Naive thymus-derived CD4-positive, alpha-beta T cell (primary cell): Measurements from ENCODE around the gene ALOX15. TPM values are rescaled to one million over a fixed set of nuclear protein-coding genes. Genes with fewer than 3 reads are reported as not detected.

ENCODE experiments used
- ATAC-seq: fragments of 150-1000 bp; cut with Tn5 transposase; 2 replicates; pipeline ENCODE4 v1.10.0; 2021; ENCODE audit warnings: mild to moderate bottlenecking, moderate library complexity
- CTCF ChIA-PET: fragments of 350-600 bp; sonication (Branson Sonifier 250); formaldehyde crosslinking; loops from one replicate; lab custom pipeline; 2021; ENCODE audit warnings: antibody characterized with exemption; lab: Charles Lee
- POLR2A ChIA-PET: fragments of 350-600 bp; sonication (Branson Sonifier 250); formaldehyde crosslinking; loops from one replicate; lab custom pipeline; 2021; ENCODE audit warnings: antibody characterized with exemption, inconsistent platforms; lab: Charles Lee
- DNase-seq, 9 donors: peaks; one replicate each; pipeline versions ENCODE4 v3.0.0 to v3.0.0-alpha.2; 2020 to 2022; ENCODE audit warnings: mixed read lengths in 1 of 9
- H3K27ac ChIP-seq: one replicate; pipeline ENCODE4 v1.7.0; 2013; ENCODE audit warnings: mild to moderate bottlenecking, low read depth, low read length, moderate library complexity
- H3K27me3 ChIP-seq, 2 donors: one replicate each; pipeline ENCODE4 v1.7.0; 2013; ENCODE audit warnings: low read length in 2 of 2, mild to moderate bottlenecking in 2 of 2, moderate library complexity in 2 of 2; ENCODE audit not compliant: control insufficient read depth in 2 of 2, insufficient read depth in 2 of 2
- H3K36me3 ChIP-seq, 3 experiments: 1 replicate in 2 of 3; 2 replicates in 1 of 3; pipeline ENCODE4 v1.7.0; 2013; ENCODE audit warnings: low read length in 3 of 3, mild to moderate bottlenecking in 3 of 3, moderate library complexity in 1 of 3; ENCODE audit not compliant: insufficient read depth in 3 of 3, control insufficient read depth in 2 of 3
- H3K4me1 ChIP-seq, 2 donors: one replicate each; pipeline ENCODE4 v1.7.0; 2013; ENCODE audit warnings: low read length in 2 of 2, mild to moderate bottlenecking in 2 of 2, moderate library complexity in 1 of 2; ENCODE audit not compliant: control insufficient read depth in 2 of 2, insufficient read depth in 2 of 2
- H3K4me3 ChIP-seq: 2 replicates; pipeline ENCODE4 v1.7.0; 2013; ENCODE audit warnings: mild to moderate bottlenecking, low read length
- H3K9me3 ChIP-seq, 3 experiments: 1 replicate in 2 of 3; 2 replicates in 1 of 3; pipeline ENCODE4 v1.7.0; 2013; ENCODE audit warnings: low read length in 3 of 3; ENCODE audit not compliant: control insufficient read depth in 2 of 3
- H3K27ac Mint-ChIP-seq, 9 donors: one replicate each; pipeline ENCODE4 v1.8.0; 2020 to 2022; ENCODE audit warnings: mixed read lengths in 9 of 9, mild to moderate bottlenecking in 8 of 9, moderate library complexity in 5 of 9, inconsistent platforms in 2 of 9
- H3K27me3 Mint-ChIP-seq, 5 donors: one replicate each; pipeline ENCODE4 v1.8.0; 2021 to 2022; ENCODE audit warnings: mixed read lengths in 5 of 5, mild to moderate bottlenecking in 1 of 5
- H3K36me3 Mint-ChIP-seq, 5 donors: one replicate each; pipeline ENCODE4 v1.8.0; 2020 to 2022; ENCODE audit warnings: mixed read lengths in 5 of 5, mild to moderate bottlenecking in 3 of 5, inconsistent platforms in 1 of 5
- H3K4me1 Mint-ChIP-seq, 7 donors: one replicate each; pipeline ENCODE4 v1.8.0; 2020 to 2022; ENCODE audit warnings: mixed read lengths in 7 of 7, mild to moderate bottlenecking in 3 of 7, inconsistent platforms in 1 of 7
- H3K4me3 Mint-ChIP-seq, 10 donors: one replicate each; pipeline ENCODE4 v1.8.0; 2020 to 2022; ENCODE audit warnings: mild to moderate bottlenecking in 10 of 10, mixed read lengths in 10 of 10, moderate library complexity in 6 of 10, inconsistent platforms in 2 of 10
- H3K9me3 Mint-ChIP-seq, 11 donors: one replicate each; pipeline ENCODE4 v1.8.0; 2020 to 2022; ENCODE audit warnings: mixed read lengths in 11 of 11, mild to moderate bottlenecking in 4 of 11, inconsistent platforms in 1 of 11, moderate library complexity in 1 of 11
- intact Hi-C, 2 donors: fragments of 100-400 bp; cut with micrococcal nuclease; formaldehyde crosslinking; loops; one replicate each; pipeline ENCODE4 v1.15.1; 2023
- polyA plus RNA-seq, 2 donors: library from polyadenylated mRNA; unstranded; fragments of 300-500 nt; fragmentation: Illumina TruSeq; gene quantifications; one replicate each; pipeline ENCODE4 v1.2.3, GENCODE V29; 2021
- total RNA-seq, 6 experiments: library from RNA in 5 of 6; stranded (reverse) in 5 of 6; gene quantifications; 1 replicate in 5 of 6; 2 replicates in 1 of 6; pipeline ENCODE4 v1.2.3 and lab custom pipeline; 2021 to 2026

Gene ALOX15
- total and polyA plus RNA-seq, 7 experiments from 2014 or later, result 0.44 to 0.60 (median 0.50) TPM; not detected in 4

- ChIA-PET CTCF (interaction anchor here (0.7 kb wide), 1 partner anchor 29 kb away, joined by 3 read pairs; no protein-coding TSS in a partner anchor), POLR2A (no interaction called here)
- intact Hi-C loops, result no loop called here
- Mint-ChIP-seq H3K36me3 (no peaks in the 10 kb centered on the region), H3K27ac (no peak overlapping the region), H3K4me3 (peak overlapping the region in 3 of 10 donors; percentile 27 to 33 (median 29)), H3K9me3 (peaks cover 0 to 1% (median 0%) of the 10 kb centered on the region in 11 donors), H3K4me1 (peaks cover 0 to 5% (median 4%) of the 10 kb centered on the region in 7 donors), H3K27me3 (peaks cover 0 to 14% (median 2%) of the 10 kb centered on the region in 5 donors)
- no peaks in the 10 kb centered on the region for H3K9me3 ChIP-seq
- DNase-seq, result peak in 6 of 9 donors; percentile 13 to 38 (median 24)
- H3K27me3 ChIP-seq, result no peaks in the 10 kb centered on the region
- no peak overlapping the region for H3K4me3 ChIP-seq
- no peaks in the 10 kb centered on the region for H3K36me3 ChIP-seq
- no peak overlapping the region for H3K27ac ChIP-seq
- no peaks in the 10 kb centered on the region for H3K4me1 ChIP-seq
- peak; percentile 68 for ATAC-seq
Measured at GRCh38 chr17:4594931-4595684, 46.4 kb downstream of the ALOX15 start.

GRCh38 chr17:4594406-4594805, 47.1 kb downstream of the ALOX15 start:
- no peak overlapping the region for H3K4me3 ChIP-seq
- no peaks in the 10 kb centered on the region for H3K4me1 ChIP-seq
- Mint-ChIP-seq H3K4me1 (peaks cover 0 to 5% (median 4%) of the 10 kb centered on the region in 7 donors), H3K9me3 (peaks cover 0 to 1% (median 0%) of the 10 kb centered on the region in 11 donors), H3K27ac (no peak overlapping the region), H3K36me3 (no peaks in the 10 kb centered on the region), H3K4me3 (no peak overlapping the region), H3K27me3 (peaks cover 0 to 14% (median 2%) of the 10 kb centered on the region in 5 donors)
- no peaks in the 10 kb centered on the region for H3K27me3 ChIP-seq
- ChIA-PET POLR2A (no interaction called here), CTCF (interaction anchor here (1.1 kb wide), 1 partner anchor 297 kb away, joined by 3 read pairs; no protein-coding TSS in a partner anchor)
- no peaks in the 10 kb centered on the region for H3K36me3 ChIP-seq
- DNase-seq (no peak), ATAC-seq (no peak)
- intact Hi-C loops, result no loop called here
- H3K27ac ChIP-seq, result no peak overlapping the region
- H3K9me3 ChIP-seq, result no peaks in the 10 kb centered on the region

GRCh38 chr17:4593021-4593421, 48.5 kb downstream of the ALOX15 start:
- H3K27ac Mint-ChIP-seq, result no peak overlapping the region
- Histone ChIP-seq H3K27me3 (no peaks in the 10 kb centered on the region), H3K27ac (no peak overlapping the region), H3K4me3 (no peak overlapping the region), H3K36me3 (no peaks in the 10 kb centered on the region), H3K9me3 (no peaks in the 10 kb centered on the region), H3K4me1 (no peaks in the 10 kb centered on the region)
- ATAC-seq (no peak), DNase-seq (no peak)
- CTCF ChIA-PET, result no interaction called here
- intact Hi-C loops, result no loop called here
- POLR2A ChIA-PET, result no interaction called here
- H3K9me3 Mint-ChIP-seq, result peaks cover 0 to 1% (median 0%) of the 10 kb centered on the region in 11 donors
- no peaks in the 10 kb centered on the region for H3K36me3 Mint-ChIP-seq
- H3K4me1 Mint-ChIP-seq, result peaks cover 0 to 5% (median 4%) of the 10 kb centered on the region in 7 donors
- peaks cover 0 to 10% (median 2%) of the 10 kb centered on the region in 5 donors for H3K27me3 Mint-ChIP-seq
- no peak overlapping the region for H3K4me3 Mint-ChIP-seq

- no peak overlapping the region for H3K4me3 ChIP-seq
- no peaks in the 10 kb centered on the region for H3K36me3 ChIP-seq
- DNase-seq (no peak), ATAC-seq (no peak)
- no peaks in the 10 kb centered on the region for H3K9me3 ChIP-seq
- H3K27ac ChIP-seq, result no peak overlapping the region
- CTCF ChIA-PET, result interaction anchor here (0.6 kb wide), 1 partner anchor 562 kb away, joined by 4 read pairs; no protein-coding TSS in a partner anchor
- Mint-ChIP-seq H3K27ac (no peak overlapping the region), H3K9me3 (no peaks in the 10 kb centered on the region), H3K4me1 (peaks cover 0 to 5% (median 4%) of the 10 kb centered on the region in 7 donors), H3K36me3 (no peaks in the 10 kb centered on the region), H3K4me3 (peak overlapping the region in 1 of 10 donors; percentile 34), H3K27me3 (peaks cover 0 to 10% (median 2%) of the 10 kb centered on the region in 5 donors)
- intact Hi-C loops, result no loop called here
- POLR2A ChIA-PET, result no interaction called here
- H3K27me3 ChIP-seq, result no peaks in the 10 kb centered on the region
- H3K4me1 ChIP-seq, result no peaks in the 10 kb centered on the region
Measured at GRCh38 chr17:4592240-4593005, 49.1 kb downstream of the ALOX15 start.

- H3K9me3 ChIP-seq, result no peaks in the 10 kb centered on the region
- peaks cover 0 to 5% (median 4%) of the 10 kb centered on the region in 7 donors for H3K4me1 Mint-ChIP-seq
- peaks cover 0 to 10% (median 6%) of the 10 kb centered on the region in 5 donors for H3K27me3 Mint-ChIP-seq
- no peaks in the 10 kb centered on the region for H3K36me3 Mint-ChIP-seq
- H3K4me1 ChIP-seq, result no peaks in the 10 kb centered on the region
- H3K36me3 ChIP-seq, result no peaks in the 10 kb centered on the region
- POLR2A ChIA-PET, result no interaction called here
- H3K27ac ChIP-seq, result no peak overlapping the region
- no peaks in the 10 kb centered on the region for H3K9me3 Mint-ChIP-seq
- H3K27me3 ChIP-seq, result no peaks in the 10 kb centered on the region
- CTCF ChIA-PET, result no interaction called here
- DNase-seq, result no peak
- H3K27ac Mint-ChIP-seq, result no peak overlapping the region
- no peak for ATAC-seq
- no peak overlapping the region for H3K4me3 Mint-ChIP-seq
- H3K4me3 ChIP-seq, result no peak overlapping the region
- intact Hi-C loops, result no loop called here
Measured at GRCh38 chr17:4591529-4591928, 49.9 kb downstream of the ALOX15 start.

- CTCF ChIA-PET, result no interaction called here
- no peak for ATAC-seq
- Mint-ChIP-seq H3K4me3 (no peak overlapping the region), H3K27me3 (peaks cover 0 to 15% (median 11%) of the 10 kb centered on the region in 5 donors), H3K36me3 (no peaks in the 10 kb centered on the region), H3K9me3 (no peaks in the 10 kb centered on the region), H3K27ac (no peak overlapping the region), H3K4me1 (peaks cover 0 to 5% (median 4%) of the 10 kb centered on the region in 7 donors)
- Histone ChIP-seq H3K27ac (no peak overlapping the region), H3K27me3 (no peaks in the 10 kb centered on the region), H3K36me3 (no peaks in the 10 kb centered on the region), H3K4me1 (no peaks in the 10 kb centered on the region), H3K9me3 (no peaks in the 10 kb centered on the region), H3K4me3 (no peak overlapping the region)
- DNase-seq, result no peak
- POLR2A ChIA-PET, result no interaction called here
- intact Hi-C loops, result no loop called here
Measured at GRCh38 chr17:4590981-4591453, 50.5 kb downstream of the ALOX15 start.
